ENCODE measurements around the gene STPG4.
"Not testable (repeated sequence)": the region's sequence is repeated elsewhere in the genome, so short reads cannot be mapped to it uniquely, and the experiment has no call there.

The STPG4 gene

DNA sequence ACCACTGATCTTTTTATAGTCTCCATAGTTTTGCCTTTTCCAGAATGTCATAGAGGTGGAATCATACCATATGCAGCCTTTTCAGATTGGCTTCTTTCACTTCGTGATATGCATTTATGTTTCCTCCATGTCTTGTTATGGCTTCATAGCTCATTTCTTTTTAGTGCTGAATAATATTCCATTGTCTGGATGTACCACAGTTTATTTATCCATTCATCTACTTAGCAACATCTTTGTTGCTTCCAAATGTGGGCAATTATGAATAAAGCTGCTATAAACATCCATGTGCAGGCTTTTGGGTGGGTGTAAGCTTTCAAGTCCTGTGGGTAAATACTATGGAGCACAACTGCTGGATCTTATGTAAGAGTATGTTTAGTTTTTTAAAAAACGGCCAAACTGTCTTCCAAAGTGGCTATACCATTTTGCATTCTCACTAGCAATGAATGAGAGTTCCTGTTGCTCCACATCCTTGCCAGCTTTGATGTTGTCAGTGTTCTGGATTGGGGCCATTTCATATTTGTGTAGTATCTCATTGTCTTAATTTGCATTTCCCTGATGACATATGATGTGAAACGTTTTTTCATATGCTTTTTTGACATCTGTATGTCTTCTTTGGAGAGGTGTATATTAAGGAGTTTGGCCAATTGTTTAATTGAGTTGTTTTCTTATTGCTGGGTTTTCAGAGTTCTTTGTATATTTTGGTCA lies 20.6 kb downstream of the STPG4 start:
- H3K36me3 Mint-ChIP-seq (ENCODE audit: insufficient read depth): peaks cover 2% of the 10 kb centered on the region
- no peak for DNase-seq (ENCODE audit: low spot score in 2 of 2)
- peaks cover 12% of the 10 kb centered on the region for H3K9me3 Mint-ChIP-seq

DNA sequence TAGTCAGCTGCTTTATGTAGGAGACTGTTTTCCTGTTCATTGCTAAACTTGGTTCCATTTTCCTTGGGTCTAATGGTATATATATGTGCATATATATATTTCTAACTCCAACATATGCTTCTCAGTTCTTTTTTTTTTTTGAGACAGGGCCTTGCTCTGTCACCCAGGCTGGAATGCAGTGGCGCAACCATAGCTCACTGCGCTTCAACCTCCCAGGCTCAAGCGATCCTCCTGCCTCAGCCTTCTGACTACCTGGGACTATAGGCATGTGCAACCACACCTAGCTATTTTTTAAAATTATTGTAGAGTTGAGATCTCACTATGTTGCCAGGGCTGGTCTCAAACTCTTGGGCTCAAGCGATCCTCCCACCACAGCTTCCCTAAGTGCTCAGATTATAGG lies 22.1 kb downstream of the STPG4 start:
- H3K27ac Mint-ChIP-seq (ENCODE audit: low read depth): no peak overlapping the region
- no peaks in the 10 kb centered on the region for H3K4me1 Mint-ChIP-seq
- H3K27me3 Mint-ChIP-seq: peaks cover 8% of the 10 kb centered on the region
- no peak for DNase-seq (ENCODE audit: low spot score in 2 of 2)
- H3K36me3 Mint-ChIP-seq (ENCODE audit: insufficient read depth): peaks cover 2% of the 10 kb centered on the region
- no peak overlapping the region for H3K4me3 Mint-ChIP-seq
- peaks cover 7% of the 10 kb centered on the region for H3K9me3 Mint-ChIP-seq
- ATAC-seq (replicated peaks; ENCODE audit: extremely low read depth, poor library complexity, severe bottlenecking): no peak

More for the DNA sequence above, 20.6 kb downstream of the STPG4 start:
- no peak overlapping the region for H3K4me3 Mint-ChIP-seq
- no peak for ATAC-seq (replicated peaks; ENCODE audit: extremely low read depth, poor library complexity, severe bottlenecking)
- H3K27me3 Mint-ChIP-seq: no peaks in the 10 kb centered on the region
- H3K27ac Mint-ChIP-seq (ENCODE audit: low read depth): no peak overlapping the region
- H3K4me1 Mint-ChIP-seq: no peaks in the 10 kb centered on the region

DNA sequence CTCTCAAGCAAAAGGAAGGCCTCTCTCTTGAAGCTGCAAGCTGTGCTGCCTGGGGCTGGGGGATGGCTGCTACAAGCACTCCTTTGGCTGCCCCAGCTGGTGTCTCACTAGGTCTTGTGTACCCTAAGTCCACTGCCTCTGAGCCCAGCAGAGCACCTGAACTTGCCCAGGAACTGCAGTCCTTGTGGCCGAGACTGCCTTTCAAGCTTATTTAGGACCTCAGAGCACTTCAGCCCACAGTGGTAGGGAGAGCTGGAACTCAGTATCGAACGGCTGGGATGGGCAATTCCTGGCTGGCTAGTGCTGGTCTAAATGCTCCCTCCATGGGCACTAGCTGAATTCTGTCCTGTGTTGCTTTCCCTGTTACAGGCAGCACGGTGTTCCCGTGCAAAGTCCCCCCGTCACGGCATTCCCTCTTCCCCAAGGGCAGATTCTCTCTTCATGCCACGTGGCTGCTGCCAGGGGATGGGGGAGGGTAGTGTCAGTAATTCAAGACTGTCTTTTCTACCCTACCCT lies 25.9 kb downstream of the STPG4 start:
- no peak overlapping the region for H3K4me3 Mint-ChIP-seq

DNA sequence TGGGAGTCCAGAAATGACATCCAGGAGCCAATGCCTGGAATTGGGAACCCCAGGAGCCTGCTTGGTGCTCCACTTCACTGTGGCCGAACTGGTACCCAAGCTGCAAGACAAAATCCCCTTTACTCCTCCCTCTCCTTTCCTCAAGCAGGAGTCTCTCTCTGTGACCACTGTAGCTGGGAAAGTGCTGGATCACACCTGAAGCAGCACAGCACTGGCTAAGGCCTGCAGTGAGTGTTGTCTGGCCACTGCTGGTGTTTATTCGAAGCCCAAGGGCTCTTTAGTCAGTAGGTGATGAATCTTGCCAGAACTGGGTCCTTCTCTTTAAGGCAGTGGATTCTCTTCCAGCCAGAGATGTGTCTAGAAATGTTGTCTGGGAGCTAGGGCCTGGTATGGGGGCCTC lies 26.4 kb downstream of the STPG4 start:
- ATAC-seq (replicated peaks; ENCODE audit: extremely low read depth, poor library complexity, severe bottlenecking): no peak
- H3K4me1 Mint-ChIP-seq: no peaks in the 10 kb centered on the region
- H3K9me3 Mint-ChIP-seq: no peaks in the 10 kb centered on the region
- H3K36me3 Mint-ChIP-seq (ENCODE audit: insufficient read depth): no peaks in the 10 kb centered on the region
- H3K27ac Mint-ChIP-seq (ENCODE audit: low read depth): no peak overlapping the region
- peaks cover 39% of the 10 kb centered on the region for H3K27me3 Mint-ChIP-seq
- no peak for DNase-seq (ENCODE audit: low spot score in 2 of 2)
- H3K4me3 Mint-ChIP-seq: no peak overlapping the region

More for the DNA sequence above, 25.9 kb downstream of the STPG4 start:
- Mint-ChIP-seq H3K36me3 (ENCODE audit: insufficient read depth) (no peaks in the 10 kb centered on the region), H3K27ac (ENCODE audit: low read depth) (no peak overlapping the region), H3K9me3 (no peaks in the 10 kb centered on the region), H3K4me1 (no peaks in the 10 kb centered on the region), H3K27me3 (peaks cover 36% of the 10 kb centered on the region)
- DNase-seq (ENCODE audit: low spot score in 2 of 2) (no peak), ATAC-seq (replicated peaks; ENCODE audit: extremely low read depth, poor library complexity, severe bottlenecking) (no peak)

DNA sequence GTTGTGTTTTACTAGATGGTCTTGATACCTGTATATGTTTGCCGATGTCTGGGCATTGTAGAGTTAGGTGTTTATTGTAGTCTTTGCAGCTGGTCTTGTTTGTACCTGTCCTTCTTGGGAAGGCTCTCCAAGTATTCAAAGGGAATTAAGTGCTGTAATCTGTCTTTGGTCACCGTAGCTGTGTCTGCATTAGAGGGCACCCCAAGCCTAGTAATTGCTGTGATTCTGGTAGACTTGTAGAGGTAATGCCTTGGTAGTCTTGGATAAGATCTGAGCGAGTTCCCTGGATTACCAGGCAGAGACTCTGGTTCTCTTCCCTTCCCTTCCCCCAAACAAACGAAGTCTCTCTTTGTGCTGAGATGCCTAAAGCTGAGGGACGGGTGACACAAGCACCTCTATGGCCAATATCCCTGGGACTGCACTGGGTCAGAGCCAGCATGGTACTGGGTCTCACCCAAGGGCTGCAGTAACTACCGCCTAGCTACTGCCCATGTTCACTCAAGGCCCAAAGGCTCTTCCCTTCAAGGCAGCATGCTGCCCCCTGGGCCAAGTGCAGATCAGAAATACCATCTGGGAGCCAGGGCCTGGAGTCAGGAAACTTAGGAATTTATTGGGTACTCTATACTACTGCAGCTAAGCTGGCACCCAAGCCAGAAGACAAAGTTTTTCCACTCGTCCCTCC lies 27.1 kb downstream of the STPG4 start:
- no peaks in the 10 kb centered on the region for H3K9me3 Mint-ChIP-seq
- no peaks in the 10 kb centered on the region for H3K4me1 Mint-ChIP-seq
- no peaks in the 10 kb centered on the region for H3K36me3 Mint-ChIP-seq (ENCODE audit: insufficient read depth)
- H3K27me3 Mint-ChIP-seq: peaks cover 39% of the 10 kb centered on the region
- no peak for DNase-seq (ENCODE audit: low spot score in 2 of 2)
- H3K4me3 Mint-ChIP-seq: no peak overlapping the region
- ATAC-seq (replicated peaks; ENCODE audit: extremely low read depth, poor library complexity, severe bottlenecking): no peak
- H3K27ac Mint-ChIP-seq (ENCODE audit: low read depth): no peak overlapping the region

DNA sequence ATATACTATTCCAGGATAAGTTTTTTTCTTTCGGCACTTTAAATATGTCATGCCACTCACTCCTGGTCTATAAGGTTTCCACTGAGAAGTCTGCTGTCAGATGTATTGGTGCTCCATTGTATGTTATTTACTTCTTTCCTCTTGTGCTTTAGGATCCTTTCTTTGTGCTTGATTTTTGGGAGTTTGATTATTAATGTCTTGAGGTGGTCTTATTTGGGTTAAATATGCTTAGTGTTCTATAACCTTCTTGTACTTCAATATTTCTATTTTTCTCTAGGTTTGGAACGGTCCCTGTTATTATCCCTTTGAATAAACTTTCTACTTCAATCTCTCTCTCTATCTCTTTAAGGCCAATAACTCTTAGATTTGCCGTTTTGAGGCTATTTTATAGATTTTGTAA lies 28.3 kb downstream of the STPG4 start:
- no peaks in the 10 kb centered on the region for H3K36me3 Mint-ChIP-seq (ENCODE audit: insufficient read depth)
- no peak overlapping the region for H3K4me3 Mint-ChIP-seq
- H3K27ac Mint-ChIP-seq (ENCODE audit: low read depth): no peak overlapping the region

DNA sequence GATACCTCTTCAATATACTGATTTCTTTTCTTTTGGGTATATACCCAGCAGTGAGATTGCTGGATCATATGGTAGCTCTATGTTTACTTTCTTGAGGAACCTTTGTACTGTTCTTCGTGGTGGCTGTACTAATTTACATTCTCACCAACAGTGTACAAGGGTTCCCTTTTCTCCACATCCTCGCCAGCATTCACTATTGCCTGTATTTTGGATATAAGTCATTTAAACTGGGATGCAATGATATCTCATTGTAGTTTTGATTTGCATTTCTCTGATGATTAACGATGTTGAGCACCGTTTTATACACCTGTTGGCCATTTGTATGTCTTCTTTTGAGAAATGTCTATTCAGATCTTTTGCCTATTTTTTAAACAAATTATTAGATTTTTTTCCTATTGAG lies 30.4 kb downstream of the STPG4 start:
- H3K4me3 Mint-ChIP-seq; H3K36me3 Mint-ChIP-seq (ENCODE audit: insufficient read depth); H3K4me1 Mint-ChIP-seq; DNase-seq (ENCODE audit: low spot score in 2 of 2); ATAC-seq (replicated peaks; ENCODE audit: extremely low read depth, poor library complexity, severe bottlenecking); H3K9me3 Mint-ChIP-seq; H3K27ac Mint-ChIP-seq (ENCODE audit: low read depth): not testable (repeated sequence)
- H3K27me3 Mint-ChIP-seq: peaks cover 47% of the 10 kb centered on the region

More for the DNA sequence above, 28.3 kb downstream of the STPG4 start:
- Mint-ChIP-seq H3K27me3 (peaks cover 39% of the 10 kb centered on the region), H3K9me3 (no peaks in the 10 kb centered on the region), H3K4me1 (no peaks in the 10 kb centered on the region)
- DNase-seq (ENCODE audit: low spot score in 2 of 2): no peak
- ATAC-seq (replicated peaks; ENCODE audit: extremely low read depth, poor library complexity, severe bottlenecking): no peak

DNA sequence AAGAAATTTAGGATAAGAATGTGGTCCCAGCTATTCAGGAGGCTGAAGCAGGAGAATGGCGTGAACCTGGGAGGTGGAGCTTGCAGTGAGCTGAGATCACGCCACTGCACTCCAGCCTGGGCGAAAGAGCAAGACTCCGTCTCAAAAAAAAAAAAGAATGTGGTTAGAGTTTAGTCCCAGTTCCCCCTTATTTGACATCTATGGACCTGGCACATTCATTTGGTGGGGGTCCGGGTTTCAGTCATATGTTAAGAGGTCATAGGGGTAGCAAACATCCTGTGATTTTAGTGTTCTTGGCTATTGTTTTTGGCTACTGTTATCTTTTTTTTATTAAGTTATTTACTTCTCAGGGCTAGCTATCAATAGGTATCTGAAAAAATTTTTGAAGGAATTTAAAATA lies 34.7 kb downstream of the STPG4 start:
- H3K27me3 Mint-ChIP-seq: peaks cover 30% of the 10 kb centered on the region
- not testable (repeated sequence) for H3K4me3 Mint-ChIP-seq

DNA sequence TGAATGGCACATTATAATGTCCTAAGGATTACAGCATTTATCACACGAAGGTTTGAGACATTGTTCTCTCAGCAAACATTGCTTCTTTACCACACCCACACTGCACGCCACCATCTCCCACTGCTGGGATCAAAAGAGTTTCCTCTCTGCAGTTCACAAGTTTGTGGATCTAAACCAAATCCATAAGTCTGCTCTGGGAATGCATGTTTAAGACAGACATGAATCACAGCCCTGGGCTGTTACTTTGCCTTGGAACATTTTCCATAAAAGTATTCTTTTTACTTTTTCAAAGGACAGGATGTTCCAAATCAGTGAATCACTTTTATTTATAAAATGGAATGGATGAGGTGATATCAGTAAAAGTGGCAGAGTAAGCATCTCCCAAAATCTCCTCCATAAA lies 36.1 kb downstream of the STPG4 start:
- Mint-ChIP-seq H3K36me3 (ENCODE audit: insufficient read depth) (peaks cover 3% of the 10 kb centered on the region), H3K27me3 (peaks cover 19% of the 10 kb centered on the region), H3K27ac (ENCODE audit: low read depth) (no peak overlapping the region), H3K9me3 (no peaks in the 10 kb centered on the region), H3K4me3 (no peak overlapping the region), H3K4me1 (no peaks in the 10 kb centered on the region)
- no peak for ATAC-seq (replicated peaks; ENCODE audit: extremely low read depth, poor library complexity, severe bottlenecking)
- DNase-seq (ENCODE audit: low spot score in 2 of 2): no peak

More for the DNA sequence above, 34.7 kb downstream of the STPG4 start:
- DNase-seq (ENCODE audit: low spot score in 2 of 2); H3K36me3 Mint-ChIP-seq (ENCODE audit: insufficient read depth); H3K4me1 Mint-ChIP-seq; H3K27ac Mint-ChIP-seq (ENCODE audit: low read depth); ATAC-seq (replicated peaks; ENCODE audit: extremely low read depth, poor library complexity, severe bottlenecking); H3K9me3 Mint-ChIP-seq: not testable (repeated sequence)

DNA sequence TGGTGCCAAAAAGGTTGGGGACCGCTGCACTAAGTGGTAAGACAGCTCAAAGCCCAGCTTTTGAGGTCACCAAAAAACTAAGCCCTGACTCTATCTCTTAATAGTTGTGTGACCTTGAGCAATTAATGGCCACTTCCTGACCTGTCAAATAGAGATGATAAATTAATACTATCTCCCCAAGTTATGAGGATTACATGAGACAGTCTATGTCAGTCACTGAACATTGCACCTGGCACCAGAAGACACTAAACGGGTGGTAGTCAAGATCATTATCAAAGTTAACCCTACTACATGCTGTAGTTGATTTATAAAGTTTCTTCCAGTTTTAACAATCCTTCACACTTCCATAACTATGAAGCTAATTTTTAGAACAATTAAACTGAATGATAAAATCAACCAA lies 36.5 kb downstream of the STPG4 start:
- Mint-ChIP-seq H3K4me1 (no peaks in the 10 kb centered on the region), H3K36me3 (ENCODE audit: insufficient read depth) (peaks cover 3% of the 10 kb centered on the region), H3K27me3 (peaks cover 17% of the 10 kb centered on the region), H3K27ac (ENCODE audit: low read depth) (no peak overlapping the region), H3K9me3 (no peaks in the 10 kb centered on the region), H3K4me3 (no peak overlapping the region)
- DNase-seq (ENCODE audit: low spot score in 2 of 2) (no peak), ATAC-seq (replicated peaks; ENCODE audit: extremely low read depth, poor library complexity, severe bottlenecking) (no peak)

DNA sequence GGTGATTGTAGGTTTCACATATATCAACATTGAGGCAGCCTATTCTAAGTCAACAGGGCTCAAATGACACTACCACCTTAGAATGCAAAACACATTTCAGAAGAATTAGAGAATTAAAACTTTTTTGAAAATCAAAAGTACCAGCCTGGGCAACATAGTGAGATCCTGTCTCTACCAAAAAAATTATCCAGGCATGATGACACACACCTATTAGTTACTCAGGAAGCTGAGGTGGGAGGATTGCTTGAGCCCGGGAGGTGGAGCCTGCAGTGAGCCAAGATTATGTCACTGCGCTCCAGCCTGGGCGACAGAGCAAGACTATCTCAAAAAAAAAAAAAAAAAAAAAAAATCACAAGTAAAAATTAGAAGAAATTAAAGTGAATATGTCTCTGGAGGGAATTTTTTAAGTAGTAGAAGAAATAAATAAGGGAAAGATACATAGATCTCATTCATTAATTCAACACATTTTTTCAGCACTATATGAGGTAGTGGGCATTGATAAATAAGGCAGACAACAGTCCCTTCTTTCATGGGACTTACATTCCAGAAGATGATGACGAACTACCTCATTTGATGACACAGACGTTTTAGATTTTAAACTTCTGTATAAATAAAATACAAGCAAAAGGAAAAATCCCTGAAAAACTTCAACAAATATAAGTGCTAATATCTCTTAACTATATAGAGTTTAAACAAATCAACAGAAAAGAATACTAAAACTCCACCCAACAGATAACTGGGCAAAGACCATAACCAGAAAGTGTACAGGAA lies 42.3 kb downstream of the STPG4 start:
- Mint-ChIP-seq H3K36me3 (ENCODE audit: insufficient read depth) (no peaks in the 10 kb centered on the region), H3K27me3 (no peaks in the 10 kb centered on the region), H3K9me3 (no peaks in the 10 kb centered on the region), H3K4me3 (no peak overlapping the region), H3K27ac (ENCODE audit: low read depth) (no peak overlapping the region), H3K4me1 (no peaks in the 10 kb centered on the region)
- no peak for DNase-seq (ENCODE audit: low spot score in 2 of 2)
- ATAC-seq (replicated peaks; ENCODE audit: extremely low read depth, poor library complexity, severe bottlenecking): no peak

DNA sequence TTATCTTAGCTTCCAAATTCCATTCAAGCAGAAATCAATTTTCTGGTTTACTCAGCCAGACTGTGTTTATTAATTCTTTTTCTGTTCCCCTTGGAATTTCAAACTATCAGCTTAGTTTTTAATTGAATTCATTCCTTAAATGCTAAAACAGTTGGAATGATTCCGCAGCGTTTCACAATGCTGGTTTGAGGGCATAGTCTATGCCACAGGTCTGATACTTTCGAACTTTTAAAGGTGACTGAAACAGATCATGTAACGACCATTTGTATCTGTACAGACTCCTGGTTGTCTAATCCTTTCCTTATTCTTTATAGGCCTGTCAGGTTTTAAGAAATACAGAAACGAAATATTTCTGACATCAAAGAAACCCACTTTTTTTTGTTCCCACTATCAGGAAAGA lies 45.4 kb downstream of the STPG4 start:
- no peaks in the 10 kb centered on the region for H3K4me1 Mint-ChIP-seq
- no peaks in the 10 kb centered on the region for H3K9me3 Mint-ChIP-seq
- H3K27ac Mint-ChIP-seq (ENCODE audit: low read depth): no peak overlapping the region
- H3K4me3 Mint-ChIP-seq: no peak overlapping the region
- no peaks in the 10 kb centered on the region for H3K36me3 Mint-ChIP-seq (ENCODE audit: insufficient read depth)
- no peak for DNase-seq (ENCODE audit: low spot score in 2 of 2)
- no peak for ATAC-seq (replicated peaks; ENCODE audit: extremely low read depth, poor library complexity, severe bottlenecking)
- H3K27me3 Mint-ChIP-seq: no peaks in the 10 kb centered on the region
